GM19468 (cell line): ENCODE measurements around the gene MMP21.

Experiments used
- ATAC-seq: cut with Tn5 transposase; IDR thresholded peaks from one replicate; pipeline ENCODE4 v1.9.1; 2021; ENCODE audit warnings: mild to moderate bottlenecking, moderate library complexity, moderate number of reproducible peaks; ENCODE audit not compliant: unreplicated experiment; ENCODE audit errors: extremely low read depth

MMP21 gene

DNA sequence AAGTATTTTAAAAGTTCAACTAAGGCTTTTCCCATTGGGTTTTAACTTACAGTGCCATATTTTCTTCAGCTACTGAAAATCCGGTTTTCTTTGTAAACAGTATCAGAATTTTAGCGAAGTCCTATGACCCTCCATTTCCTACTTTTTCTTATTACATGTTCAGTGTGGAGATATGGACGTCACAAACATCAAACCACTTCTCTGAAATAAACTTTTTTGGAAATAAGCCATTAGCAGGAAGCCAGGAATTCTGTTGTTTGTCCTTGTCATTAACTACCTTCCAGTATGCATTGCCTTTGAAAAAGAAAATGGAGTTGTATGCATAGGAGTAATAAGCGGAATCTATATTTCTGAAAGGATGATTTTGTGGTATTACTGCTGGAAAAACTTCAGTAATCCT, 9.1 kb downstream of the MMP21 start:
- ATAC-seq, result no peak

- ATAC-seq, result no peak
These were observed 9.8 kb downstream of the MMP21 start for GRCh38 chr10:125765835-125766234.

DNA sequence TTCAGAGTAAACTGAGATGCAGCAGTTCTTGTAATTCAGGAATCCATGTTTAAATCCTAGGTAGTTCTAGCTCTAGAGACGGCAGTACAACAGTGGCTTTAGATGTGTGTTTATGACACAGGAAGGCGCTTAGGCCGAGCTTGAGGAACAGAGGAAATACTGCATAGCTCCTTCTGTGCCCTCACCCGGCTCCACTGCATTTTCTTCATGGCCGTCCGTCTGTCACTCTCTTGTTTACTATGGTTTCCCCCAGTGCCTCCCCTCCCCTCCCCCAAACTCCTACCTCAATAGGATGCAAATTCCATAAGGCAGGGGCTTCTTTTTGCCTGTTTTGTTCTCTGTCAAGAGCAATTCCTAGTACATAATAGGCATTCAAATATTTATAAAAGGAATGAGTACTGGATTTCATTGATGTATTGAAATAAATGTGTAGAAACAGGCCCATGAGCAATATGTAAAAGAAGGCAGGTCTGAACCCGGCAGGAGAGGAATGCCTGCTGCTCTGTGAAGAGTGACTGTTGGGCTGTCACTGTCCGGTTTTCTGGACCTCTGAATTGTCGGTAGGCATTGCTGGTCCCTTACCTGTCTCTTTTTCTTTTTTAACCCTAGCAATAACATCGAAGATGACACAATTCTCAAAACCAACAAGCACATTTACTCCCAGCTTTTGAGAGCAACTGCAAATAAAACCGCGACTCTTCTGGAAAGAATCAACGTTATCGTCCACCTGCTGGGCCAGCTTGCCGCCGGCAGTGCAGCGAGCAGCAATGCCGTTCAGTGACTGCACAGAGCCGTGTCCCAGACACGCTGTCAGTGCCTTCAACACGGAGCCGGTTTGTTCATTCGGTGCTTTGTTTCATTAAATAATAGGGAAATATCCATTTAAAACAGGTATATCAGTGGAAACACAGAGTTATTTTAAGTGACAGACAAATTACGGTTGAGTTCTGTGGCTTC, 12.7 kb downstream of the MMP21 start:
- no peak for ATAC-seq

- no peak for ATAC-seq
These were observed 13.7 kb downstream of the MMP21 start for GRCh38 chr10:125761961-125762360.

DNA sequence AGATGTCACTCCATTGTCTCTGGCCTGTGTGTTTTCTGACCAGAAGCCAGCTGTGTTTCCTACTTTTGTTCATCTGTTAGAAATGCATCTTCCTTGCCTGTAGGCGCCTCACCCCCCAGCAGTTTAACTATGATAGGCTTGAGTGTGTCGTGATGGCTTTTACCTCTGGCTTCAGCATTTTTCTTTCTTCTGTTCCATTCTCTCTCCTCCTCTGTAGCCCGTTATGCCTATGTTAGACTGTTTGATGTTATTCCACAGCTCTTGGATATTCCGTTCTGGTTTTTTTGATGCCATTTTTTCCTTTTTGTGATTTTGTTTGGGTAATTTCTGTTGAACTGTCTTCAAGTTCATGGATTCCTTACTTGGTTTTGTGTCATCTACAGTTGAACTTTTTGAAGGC, 17.9 kb downstream of the MMP21 start:
- ATAC-seq, result no peak

GRCh38 chr10:125756853-125757487, 18.7 kb downstream of the MMP21 start:
- no peak for ATAC-seq

DNA sequence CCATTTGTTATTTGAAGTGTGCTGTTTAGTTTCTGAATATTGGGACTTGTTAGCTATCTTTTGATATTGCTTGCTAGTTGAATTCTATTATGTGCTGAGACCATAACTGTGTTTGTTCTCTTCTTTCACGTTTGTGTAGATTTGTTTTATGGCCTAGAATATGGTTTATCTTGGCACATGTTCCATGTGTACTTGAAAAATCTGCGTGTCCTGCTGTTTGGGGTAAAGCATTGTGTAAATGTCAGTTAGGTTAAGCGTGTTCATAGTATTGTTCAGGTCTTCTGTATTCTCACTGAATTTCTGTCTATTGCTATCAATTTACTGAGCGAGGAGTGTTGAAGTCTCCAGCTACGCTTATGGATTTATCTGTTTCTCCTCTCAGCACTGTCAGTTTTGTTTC, 19.4 kb downstream of the MMP21 start:
- ATAC-seq, result no peak

GRCh38 chr10:125747417-125747816, 28.2 kb downstream of the MMP21 start:
- no peak for ATAC-seq

DNA sequence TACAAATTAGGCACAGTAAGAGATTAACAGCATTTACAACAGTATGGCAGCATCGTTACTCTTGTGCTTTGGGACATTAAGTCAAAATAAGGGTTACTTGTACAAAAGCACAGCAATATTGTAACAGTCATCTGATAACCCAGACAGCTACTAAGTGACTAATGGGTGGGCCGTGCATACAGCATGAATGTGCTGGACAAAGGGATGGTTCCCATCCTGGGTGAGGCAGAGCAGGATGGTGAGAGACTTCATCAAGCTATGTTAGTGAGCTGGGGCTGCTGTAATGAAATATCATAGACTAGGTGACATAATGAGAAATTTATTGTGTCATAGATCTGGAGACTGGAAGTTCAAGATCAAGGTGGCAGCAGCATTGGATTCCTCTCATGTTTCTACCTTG, 30.7 kb downstream of the MMP21 start:
- no peak for ATAC-seq

GRCh38 chr10:125742465-125742864, 33.2 kb downstream of the MMP21 start:
- ATAC-seq, result no peak

GRCh38 chr10:125739994-125740679, 35.5 kb downstream of the MMP21 start:
- no peak for ATAC-seq

GRCh38 chr10:125738206-125738605, 37.4 kb downstream of the MMP21 start:
- ATAC-seq, result no peak

- ATAC-seq, result no peak
These were observed 40.8 kb downstream of the MMP21 start for GRCh38 chr10:125734823-125735222.

DNA sequence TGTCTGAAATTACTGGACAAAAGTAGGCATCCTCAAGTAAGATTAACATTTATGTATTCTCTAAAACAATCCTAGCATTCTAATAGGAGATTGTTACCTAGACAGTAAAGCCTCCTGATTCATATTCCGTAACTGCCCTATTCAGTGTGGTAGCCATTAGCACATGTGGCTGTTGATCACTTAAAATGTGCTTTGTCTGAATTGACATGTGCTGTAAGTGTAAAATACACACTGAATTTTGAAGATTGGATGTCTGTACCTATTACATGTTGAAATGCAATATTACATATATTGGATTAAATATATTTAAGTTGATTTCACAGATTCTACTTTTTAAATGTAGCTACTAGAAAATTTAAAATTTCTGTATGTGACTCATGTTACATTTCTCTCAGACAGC, 41.5 kb downstream of the MMP21 start:
- ATAC-seq, result no peak

DNA sequence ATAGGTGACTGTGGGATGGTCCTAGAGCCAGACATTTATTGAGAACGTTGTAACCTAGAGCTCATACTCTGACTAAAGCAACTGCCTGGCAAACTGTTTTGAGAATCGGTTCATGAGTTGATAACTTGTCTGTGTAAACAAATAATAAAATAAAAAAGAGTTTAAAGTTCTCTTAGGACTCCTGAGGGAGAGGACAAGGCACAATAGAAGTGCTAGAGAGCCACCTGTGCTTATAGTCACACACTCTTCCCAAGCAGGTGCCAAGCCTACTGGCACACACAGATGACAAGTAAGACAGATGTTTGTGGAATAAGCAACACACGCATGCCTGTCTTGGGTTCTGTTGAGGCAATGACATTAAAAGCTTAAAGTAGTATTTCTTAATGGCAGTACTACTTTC, 48.2 kb downstream of the MMP21 start:
- no peak for ATAC-seq

DNA sequence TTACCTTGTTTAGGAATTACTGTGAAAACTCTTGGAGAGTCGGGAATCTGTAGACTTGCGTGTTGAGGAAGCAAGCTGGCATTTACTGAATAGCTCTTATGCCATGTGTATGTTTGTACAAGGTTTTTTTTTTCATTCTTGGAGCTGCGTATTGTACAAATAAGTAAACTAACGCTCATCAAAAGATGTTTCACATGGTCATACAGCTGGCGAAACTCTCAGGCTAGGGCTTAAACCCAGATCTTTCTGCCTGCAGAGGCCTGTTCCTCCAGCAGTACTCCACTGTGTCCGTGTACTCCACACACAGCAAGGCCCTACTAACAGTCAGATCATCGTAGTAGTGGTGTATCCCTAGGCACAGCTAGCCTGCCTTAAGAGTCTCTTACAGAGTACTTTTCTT, 48.7 kb downstream of the MMP21 start:
- no peak for ATAC-seq

- no peak for ATAC-seq
These were observed 52.8 kb downstream of the MMP21 start for GRCh38 chr10:125722811-125723210.

- peak; percentile 27 for ATAC-seq
These were observed 54.6 kb downstream of the MMP21 start for GRCh38 chr10:125721035-125721434.

GRCh38 chr10:125720002-125720382, 55.6 kb downstream of the MMP21 start:
- ATAC-seq, result no peak

DNA sequence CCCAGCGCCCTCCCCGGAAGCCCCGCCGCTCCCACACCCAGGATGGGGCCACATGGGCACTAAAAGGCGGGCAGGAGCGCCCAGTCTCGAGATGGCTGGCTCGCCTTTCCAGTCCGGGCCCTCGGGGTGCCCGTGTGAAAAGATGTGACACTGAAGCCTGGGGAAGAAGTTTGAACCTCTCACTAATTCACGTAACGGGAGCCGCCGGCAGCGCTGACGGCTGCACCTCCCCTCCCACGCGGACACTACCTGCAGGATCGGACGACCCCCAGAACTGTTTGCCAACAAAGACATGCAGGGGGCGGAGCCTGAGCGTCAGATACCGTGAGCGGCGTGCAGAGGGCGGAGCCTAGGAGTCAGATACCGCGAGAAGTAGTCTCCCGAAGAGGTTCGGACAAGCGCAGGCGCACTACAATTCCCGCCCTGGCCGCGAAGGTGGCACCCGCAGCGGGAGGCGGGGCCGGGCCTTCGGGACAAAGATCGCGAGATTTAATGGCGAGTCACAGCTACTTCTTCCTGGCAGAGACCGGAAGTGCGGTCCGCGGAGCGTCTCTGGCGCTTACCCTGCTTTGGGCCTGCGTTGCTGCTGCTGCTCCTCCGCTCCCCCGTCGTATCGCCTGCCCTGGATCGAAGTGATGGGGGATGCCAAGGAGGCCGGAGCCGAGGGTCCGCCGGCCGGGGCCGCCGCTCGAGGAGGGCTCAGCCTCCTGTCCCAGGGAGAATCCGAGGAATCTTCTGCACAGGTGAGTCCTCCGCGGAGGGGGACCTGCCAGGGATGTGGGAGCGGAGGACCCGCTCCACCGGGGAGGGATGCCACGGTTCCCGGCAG, 56.2 kb downstream of the MMP21 start, which contains the start of gene EDRF1:
Gene EDRF1, plus strand, starts transcription at position 537 of the 829 bp plus-strand sequence. Its CDS starts 99 bp downstream, at position 636.
- peak; percentile 92 for ATAC-seq
